H9 (cell line): Measurements from ENCODE around the gene WDR37. TPM values are rescaled to one million over a fixed set of nuclear protein-coding genes. Genes with fewer than 3 reads are reported as not detected.

Experiments
- DNase-seq: peaks from one replicate; pipeline ENCODE4 v3.0.0-alpha.2; 2017
- H2AFZ ChIP-seq: one replicate; pipeline ENCODE4 v1.6.1; 2013; ENCODE audit warnings: mild to moderate bottlenecking, low read length, control low read depth, moderate library complexity
- H2AK5ac ChIP-seq: 2 replicates; pipeline ENCODE4 v1.6.1; 2013; ENCODE audit warnings: low read length, control low read depth, mixed read lengths; ENCODE audit not compliant: insufficient read length
- H2BK120ac ChIP-seq: one replicate; pipeline ENCODE4 v1.6.1; 2013; ENCODE audit warnings: low read depth, mild to moderate bottlenecking, low read length, control low read depth, inconsistent platforms; ENCODE audit not compliant: poor library complexity, severe bottlenecking
- H2BK12ac ChIP-seq: 2 replicates; pipeline ENCODE4 v1.6.1; 2013; ENCODE audit warnings: low read length, control low read depth, mixed read lengths, low read depth; ENCODE audit not compliant: insufficient read length
- H2BK15ac ChIP-seq: 2 replicates; pipeline ENCODE4 v1.6.1; 2013; ENCODE audit warnings: low read depth, low read length, control low read depth
- H2BK20ac ChIP-seq: one replicate; pipeline ENCODE4 v1.6.1; 2013; ENCODE audit warnings: low read depth, mild to moderate bottlenecking, low read length, control low read depth, inconsistent platforms; ENCODE audit not compliant: poor library complexity, severe bottlenecking
- H2BK5ac ChIP-seq: 2 replicates; pipeline ENCODE4 v1.6.1; 2013; ENCODE audit warnings: low read length, control low read depth, mixed read lengths; ENCODE audit not compliant: insufficient read length
- H3K14ac ChIP-seq: 2 replicates; pipeline ENCODE4 v1.6.1; 2013; ENCODE audit warnings: low read length, control low read depth; ENCODE audit not compliant: insufficient read depth
- H3K18ac ChIP-seq: 2 replicates; pipeline ENCODE4 v1.6.1; 2013; ENCODE audit warnings: low read depth, mild to moderate bottlenecking, mixed read lengths, low read length, control low read depth; ENCODE audit not compliant: insufficient read length
- H3K23ac ChIP-seq: 2 replicates; pipeline ENCODE4 v1.6.1; 2013; ENCODE audit warnings: low read length, control low read depth, mixed read lengths, low read depth; ENCODE audit not compliant: insufficient read length
- H3K23me2 ChIP-seq: 2 replicates; pipeline ENCODE4 v1.6.1; 2013; ENCODE audit warnings: low read depth, mild to moderate bottlenecking, mixed read lengths, low read length, control low read depth; ENCODE audit not compliant: insufficient read length, poor library complexity, severe bottlenecking
- H3K27ac ChIP-seq: 2 replicates; pipeline ENCODE4 v1.5.1; 2013; ENCODE audit warnings: low read length, control low read depth, mixed read lengths, low read depth; ENCODE audit not compliant: insufficient read length
- H3K27me3 ChIP-seq: 2 replicates; pipeline ENCODE4 v1.6.1; 2013; ENCODE audit warnings: low read length, control low read depth, inconsistent platforms; ENCODE audit not compliant: insufficient read depth
- H3K4ac ChIP-seq: 2 replicates; pipeline ENCODE4 v1.6.1; 2013; ENCODE audit warnings: low read depth, mild to moderate bottlenecking, control low read depth, inconsistent platforms, low read length, moderate library complexity
- H3K4me1 ChIP-seq: 2 replicates; pipeline ENCODE4 v1.6.1; 2013; ENCODE audit warnings: low read length, control low read depth, inconsistent platforms; ENCODE audit not compliant: insufficient read depth
- H3K4me2 ChIP-seq: 2 replicates; pipeline ENCODE4 v1.6.1; 2013; ENCODE audit warnings: low read length, control low read depth, mixed read lengths; ENCODE audit not compliant: insufficient read length, insufficient read depth
- H3K56ac ChIP-seq: 2 replicates; pipeline ENCODE4 v1.6.1; 2013; ENCODE audit warnings: low read depth, mild to moderate bottlenecking, mixed read lengths, low read length, control low read depth; ENCODE audit not compliant: insufficient read length
- H3K79me1 ChIP-seq: 2 replicates; pipeline ENCODE4 v1.6.1; 2013; ENCODE audit warnings: low read depth, mild to moderate bottlenecking, moderate library complexity, low read length, control low read depth, inconsistent platforms; ENCODE audit not compliant: insufficient read depth, poor library complexity, severe bottlenecking
- H3K79me2 ChIP-seq: 2 replicates; pipeline ENCODE4 v1.6.1; 2013; ENCODE audit warnings: low read length, control low read depth, inconsistent platforms; ENCODE audit not compliant: insufficient read depth
- H3K9ac ChIP-seq: 2 replicates; pipeline ENCODE4 v1.6.1; 2013; ENCODE audit warnings: low read length, control low read depth, mixed read lengths; ENCODE audit not compliant: insufficient read length; ENCODE audit errors: extremely low read depth
- H3K9me3 ChIP-seq: one replicate; pipeline ENCODE4 v1.6.1; 2013; ENCODE audit warnings: low read depth, low read length, inconsistent platforms; ENCODE audit not compliant: control insufficient read depth
- H3T11ph ChIP-seq: one replicate; pipeline ENCODE4 v1.6.1; 2013; ENCODE audit warnings: mild to moderate bottlenecking, low read length, control low read depth, inconsistent platforms
- H4K20me1 ChIP-seq: one replicate; pipeline ENCODE4 v1.6.1; 2013; ENCODE audit not compliant: control insufficient read depth, insufficient read length, insufficient read depth
- H4K5ac ChIP-seq: 2 replicates; pipeline ENCODE4 v1.6.1; 2013; ENCODE audit warnings: low read depth, mild to moderate bottlenecking, mixed read lengths, low read length, control low read depth; ENCODE audit not compliant: insufficient read length
- H4K8ac ChIP-seq: replicated peaks from 2 replicates; pipeline ENCODE4 v1.6.1; 2013; ENCODE audit warnings: low read length, control low read depth, mixed read lengths, low read depth; ENCODE audit not compliant: insufficient read length
- H4K91ac ChIP-seq: 2 replicates; pipeline ENCODE4 v1.6.1; 2013; ENCODE audit warnings: low read depth, mild to moderate bottlenecking, moderate library complexity, mixed read lengths, low read length, control low read depth; ENCODE audit not compliant: insufficient read length
- H3K27ac Mint-ChIP-seq, 3 experiments: 2 replicates in 2 of 3; 3 replicates in 1 of 3; pipeline ENCODE4 v1.8.0; 2020 to 2021; ENCODE audit warnings: mixed read lengths in 3 of 3, mild to moderate bottlenecking in 1 of 3, moderate library complexity in 1 of 3
- H3K27me3 Mint-ChIP-seq: 2 replicates; pipeline ENCODE4 v1.8.0; 2021; ENCODE audit warnings: low read depth, mild to moderate bottlenecking, moderate library complexity, mixed read lengths
- H3K36me3 Mint-ChIP-seq, 3 experiments: 2 replicates in 2 of 3; 3 replicates in 1 of 3; pipeline ENCODE4 v1.8.0; 2020 to 2021; ENCODE audit warnings: low read depth in 3 of 3, mixed read lengths in 3 of 3; ENCODE audit not compliant: insufficient read depth in 1 of 3
- H3K4me1 Mint-ChIP-seq, 2 experiments: 2 replicates each; pipeline ENCODE4 v1.8.0; 2020; ENCODE audit warnings: mixed read lengths in 2 of 2
- H3K4me3 Mint-ChIP-seq, 2 experiments: 2 replicates in 1 of 2; 3 replicates in 1 of 2; pipeline ENCODE4 v1.8.0; 2020 to 2021; ENCODE audit warnings: mild to moderate bottlenecking in 2 of 2, mixed read lengths in 2 of 2, moderate library complexity in 1 of 2
- H3K9me3 Mint-ChIP-seq, 2 experiments: 2 replicates in 1 of 2; 3 replicates in 1 of 2; pipeline ENCODE4 v1.8.0; 2020; ENCODE audit warnings: mild to moderate bottlenecking in 2 of 2, mixed read lengths in 2 of 2, moderate library complexity in 1 of 2
- CTCF ChIP-seq: fragments of 200-600 bp; sonication (generic); conservative IDR thresholded peaks from 3 replicates; pipeline ENCODE4 v1.8.0; 2021; ENCODE audit warnings: antibody characterized with exemption, mild to moderate bottlenecking
- WGBS: extraction: QIAGEN DNeasy Blood & Tissue Kit; methylation state at CpG from one replicate; pipeline ENCODE4 v1.1.7; 2013; ENCODE audit warnings: missing lambda C conversion rate, low lambda C conversion rate, mixed read lengths; ENCODE audit not compliant: insufficient read length; ENCODE audit errors: extremely low coverage; 5-methylcytosine and 5-hydroxymethylcytosine counted together
- total RNA-seq: library from RNA; stranded (reverse); gene quantifications from 2 replicates; pipeline ENCODE4 v1.2.1, GENCODE V29; 2021

WDR37 gene
- total RNA-seq, 1 experiment from 2014 or later, result 13.1 TPM

GRCh38 chr10:1134156-1134555, 78.0 kb downstream of the WDR37 start:
- Mint-ChIP-seq H3K4me1 (peaks cover 5 to 8% of the 10 kb centered on the region in 2 experiments; a peak in 2 of 4 replicates), H3K27ac (no peak overlapping the region), H3K36me3 (peaks cover 21 to 26% (median 25%) of the 10 kb centered on the region in 3 experiments; a peak in 6 of 7 replicates), H3K4me3 (no peak overlapping the region), H3K27me3 (no peaks in the 10 kb centered on the region), H3K9me3 (no peaks in the 10 kb centered on the region)
- DNase-seq, result no peak
- H3K23ac ChIP-seq, result no peak overlapping the region
- no peak overlapping the region for H4K5ac ChIP-seq
- no peak overlapping the region for H4K8ac ChIP-seq
- no peak overlapping the region for H3K18ac ChIP-seq
- H3K27ac ChIP-seq, result no peak overlapping the region
- no peak overlapping the region for H2BK15ac ChIP-seq
- WGBS, result no CpG with 5 or more reads among the region's 2 CpGs
- no peak overlapping the region for H3T11ph ChIP-seq
- H2BK120ac ChIP-seq, result no peak overlapping the region
- no peaks in the 10 kb centered on the region for H3K23me2 ChIP-seq
- no peak overlapping the region for H2BK5ac ChIP-seq
- H3K79me2 ChIP-seq, result no peaks in the 10 kb centered on the region
- no peak overlapping the region for H3K14ac ChIP-seq
- H2AK5ac ChIP-seq, result no peak overlapping the region
- TF ChIP-seq CTCF, result no peak
- H3K79me1 ChIP-seq, result no peaks in the 10 kb centered on the region
- H2BK12ac ChIP-seq, result no peak overlapping the region
- no peak overlapping the region for H3K9ac ChIP-seq
- H3K27me3 ChIP-seq, result no peaks in the 10 kb centered on the region
- H2AFZ ChIP-seq, result no peak overlapping the region
- no peak overlapping the region for H3K56ac ChIP-seq
- no peak overlapping the region for H3K4ac ChIP-seq
- no peak overlapping the region for H3K4me2 ChIP-seq
- H3K4me1 ChIP-seq, result no peaks in the 10 kb centered on the region
- no peak overlapping the region for H4K91ac ChIP-seq
- H3K9me3 ChIP-seq, result no peaks in the 10 kb centered on the region
- H2BK20ac ChIP-seq, result no peak overlapping the region
- no peaks in the 10 kb centered on the region for H4K20me1 ChIP-seq
